ENCODE data around the gene RASSF7.

GRCh38 chr11:592501-592900 lies 31.7 kb downstream of the RASSF7 start:
- TF ChIP-seq ZNF565 (CRISPR knock-in tag; conservative IDR thresholded peaks at IDR 0.05; ENCODE audit: low read depth) (no peak), ZNF8 (CRISPR knock-in tag; IDR thresholded peaks at IDR 0.05) (no peak), ZC3H10 (CRISPR knock-in tag; IDR thresholded peaks at IDR 0.05) (no peak), ZFP3 (CRISPR knock-in tag; IDR thresholded peaks at IDR 0.05) (no peak), TOX (CRISPR knock-in tag; IDR thresholded peaks at IDR 0.05; ENCODE audit: borderline replicate concordance) (no peak), ARNTL (CRISPR knock-in tag; IDR thresholded peaks at IDR 0.05; ENCODE audit: borderline replicate concordance, low read depth) (no peak)

Measured in SK-N-SH treated with all-trans-retinoic acid at 6 μM for 48 hours (cell line).